AG10803 (cell line): ENCODE data around the gene KCTD13.

Source experiments
- DNase-seq: peaks from one replicate; pipeline ENCODE4 v3.0.0; 2010; ENCODE audit warnings: low read depth
- H3K4me3 ChIP-seq: 2 replicates; pipeline ENCODE4 v1.5.1; 2011; ENCODE audit warnings: mild to moderate bottlenecking, low read length, control low read depth
- CTCF ChIP-seq: conservative IDR thresholded peaks from 2 replicates; pipeline ENCODE4 v1.5.1; 2011; ENCODE audit warnings: mild to moderate bottlenecking, low read length, control low read depth, inconsistent platforms

KCTD13 gene

GRCh38 chr16:29904947-29905346 lies 21.1 kb downstream of the KCTD13 start:
- DNase-seq = no peak

GRCh38 chr16:29903590-29903989 lies 22.4 kb downstream of the KCTD13 start:
- no peak overlapping the region for H3K4me3 ChIP-seq
- DNase-seq = no peak
- TF ChIP-seq CTCF = no peak

More at GRCh38 chr16:29904947-29905346, 21.1 kb downstream of the KCTD13 start:
- no peak overlapping the region for H3K4me3 ChIP-seq
- no peak for TF ChIP-seq CTCF

GRCh38 chr16:29901607-29901945 lies 24.4 kb downstream of the KCTD13 start:
- peak overlapping the region; percentile 82 for H3K4me3 ChIP-seq

GRCh38 chr16:29900888-29901606 lies 25.0 kb downstream of the KCTD13 start:
- DNase-seq = peak; percentile 6
- no peak for TF ChIP-seq CTCF
- peak overlapping the region; percentile 82 for H3K4me3 ChIP-seq

More at GRCh38 chr16:29901607-29901945, 24.4 kb downstream of the KCTD13 start:
- no peak for DNase-seq
- no peak for TF ChIP-seq CTCF

- peak within 1 kb of the TSS; percentile 82 for H3K4me3 ChIP-seq
- TF ChIP-seq CTCF = no peak
- DNase-seq = peak; percentile 76
Measured at GRCh38 chr16:29900102-29900887, 25.7 kb downstream of the KCTD13 start, which contains the start of gene ASPHD1. Gene ASPHD1 (plus strand): TSS chr16:29900488. CDS start chr16:29900972, 484 bp downstream.

GRCh38 chr16:29899516-29900101 lies 26.4 kb downstream of the KCTD13 start, which contains the start of gene SEZ6L2:
Gene SEZ6L2 (minus strand): TSS chr16:29899550. CDS start chr16:29899019, 531 bp downstream.
- TF ChIP-seq CTCF = peak; percentile 40
- DNase-seq = peak; percentile 84
- peak within 1 kb of the TSS; percentile 82 for H3K4me3 ChIP-seq
